Endothelial cell of umbilical vein (primary cell): ENCODE results near the gene MESP2. TPM values are rescaled to one million over a fixed set of nuclear protein-coding genes. Genes with fewer than 3 reads are reported as not detected.

Source experiments
- BruUV-seq: library from RNA; stranded (reverse); fragments of 400-500 nt; replicated peaks from 2 replicates; lab custom pipeline; 2021; lab: Mats Ljungman, UMichigan
- CTCF ChIA-PET: fragments of 300-600, 350-600 bp; sonication (Branson Sonifier 250); formaldehyde crosslinking; loops from one replicate; lab custom pipeline; 2021; ENCODE audit warnings: antibody characterized with exemption, inconsistent platforms; lab: Charles Lee
- POLR2A ChIA-PET: fragments of 300-600, 350-600 bp; sonication (Branson Sonifier 250); formaldehyde crosslinking; loops from one replicate; lab custom pipeline; 2021; ENCODE audit warnings: antibody characterized with exemption, inconsistent platforms; lab: Charles Lee
- DNase-seq: peaks from one replicate; pipeline ENCODE4 v3.0.0-alpha.2; 2011; ENCODE audit warnings: low read depth, low spot score
- FAIRE-seq: peaks from 2 replicates; lab custom pipeline; 2011; peaks lifted over from hg19 to GRCh38; lab: Jason Lieb, UNC
- H2AFZ ChIP-seq: 2 replicates; pipeline ENCODE4 v1.6.0; 2012; ENCODE audit warnings: low read depth, low read length, control low read depth, inconsistent platforms
- H3K27ac ChIP-seq: 2 replicates; pipeline ENCODE4 v1.5.1; 2011; ENCODE audit warnings: low read depth, mild to moderate bottlenecking, control low read depth, low read length, moderate library complexity; ENCODE audit not compliant: insufficient read depth
- H3K27me3 ChIP-seq, 2 experiments: 2 replicates each; pipeline versions ENCODE4 v1.6.0 to v1.6.1; 2011; ENCODE audit warnings: low read length in 2 of 2, mixed read lengths in 1 of 2; ENCODE audit not compliant: control insufficient read depth in 2 of 2, insufficient read depth in 2 of 2
- H3K36me3 ChIP-seq, 2 experiments: 2 replicates in 1 of 2; 3 replicates in 1 of 2; pipeline ENCODE4 v1.5.1; 2011; ENCODE audit warnings: low read length in 2 of 2, mild to moderate bottlenecking in 1 of 2, moderate library complexity in 1 of 2; ENCODE audit not compliant: control insufficient read depth in 2 of 2, insufficient read depth in 2 of 2; ENCODE audit errors: extremely low read depth in 1 of 2
- H3K4me1 ChIP-seq: 3 replicates; pipeline ENCODE4 v1.5.1; 2011; ENCODE audit warnings: mild to moderate bottlenecking, low read length; ENCODE audit not compliant: control insufficient read depth, insufficient read depth; ENCODE audit errors: extremely low read depth
- H3K4me2 ChIP-seq: 2 replicates; pipeline ENCODE4 v1.6.1; 2011; ENCODE audit warnings: low read length, control low read depth, mixed read lengths; ENCODE audit not compliant: insufficient read depth
- H3K4me3 ChIP-seq, 3 experiments: fragments of 200-600 bp in 1 of 3; sonication (generic), shearing (Covaris generic) in 1 of 3; replicated peaks in 1 of 3; 2 replicates each; pipeline ENCODE4 v1.5.1; 2011 to 2016; ENCODE audit warnings: control low read depth in 3 of 3, low read length in 3 of 3, mild to moderate bottlenecking in 2 of 3, inconsistent platforms in 1 of 3, low read depth in 1 of 3, moderate library complexity in 1 of 3; ENCODE audit not compliant: insufficient read depth in 1 of 3
- H3K79me2 ChIP-seq: 2 replicates; pipeline ENCODE4 v1.6.0; 2012; ENCODE audit warnings: low read length, inconsistent platforms; ENCODE audit not compliant: control insufficient read depth, insufficient read depth
- H3K9ac ChIP-seq: replicated peaks from 2 replicates; pipeline ENCODE3; 2011; ENCODE audit warnings: low read length, control low read depth; ENCODE audit not compliant: insufficient read depth; ENCODE audit errors: extremely low read depth
- H3K9me1 ChIP-seq: replicated peaks from 3 replicates; pipeline ENCODE4 v1.6.0; 2011; ENCODE audit warnings: mild to moderate bottlenecking, low read length; ENCODE audit not compliant: control insufficient read depth, insufficient read depth; ENCODE audit errors: extremely low read depth
- H3K9me3 ChIP-seq: replicated peaks from 2 replicates; pipeline ENCODE4 v1.5.1; 2012; ENCODE audit warnings: low read length, inconsistent platforms; ENCODE audit not compliant: control insufficient read depth, insufficient read depth
- H4K20me1 ChIP-seq: replicated peaks from 2 replicates; pipeline ENCODE3; 2011; ENCODE audit warnings: mild to moderate bottlenecking, low read length; ENCODE audit not compliant: control insufficient read depth, insufficient read depth; ENCODE audit errors: extremely low read depth
- CTCF ChIP-seq, 2 donors: IDR thresholded peaks; 1 replicate in 1 of 2; 2 replicates in 1 of 2; pipeline ENCODE4 v1.5.1; 2011; ENCODE audit warnings: low read length in 2 of 2, mild to moderate bottlenecking in 2 of 2, moderate library complexity in 2 of 2, control low read depth in 1 of 2, inconsistent platforms in 1 of 2, low read depth in 1 of 2; ENCODE audit not compliant: insufficient read depth in 1 of 2; ENCODE audit errors: extremely low read depth in 1 of 2
- EZH2 ChIP-seq: IDR thresholded peaks from 2 replicates; pipeline ENCODE4 v1.6.1; 2012; ENCODE audit warnings: borderline replicate concordance, low read depth, mild to moderate bottlenecking, moderate library complexity, low read length, inconsistent platforms; ENCODE audit not compliant: severe bottlenecking
- JUN ChIP-seq: IDR thresholded peaks from 2 replicates; pipeline ENCODE4 v1.6.1; 2011; ENCODE audit warnings: borderline replicate concordance, low read depth; ENCODE audit not compliant: insufficient read length, insufficient read depth
- dilution Hi-C: fragments of 300-500 bp; cut with MboI; formaldehyde crosslinking; loops from one replicate; pipeline ENCODE4 v1.15.0; 2019; ENCODE audit warnings: low sequenced_read_pairs; ENCODE audit not compliant: extremely low pct_ligation_motif_present
- intact Hi-C: fragments of 100-400 bp; cut with micrococcal nuclease; formaldehyde crosslinking; loops from one replicate; pipeline ENCODE4 v1.10.0; 2022
- polyA plus RNA-seq, 4 experiments: library from polyadenylated mRNA; depleted of rRNA in 3 of 4; stranded (reverse) in 3 of 4; unstranded in 1 of 4; fragments of >200 nt; gene quantifications; 2 replicates each; pipeline versions ENCODE4 v1.2.1 to v1.2.3, GENCODE V29; 2011 to 2012; ENCODE audit warnings: missing spikeins in 1 of 4
- total RNA-seq: library from RNA; stranded (reverse); gene quantifications from 2 replicates; pipeline ENCODE4 v1.2.3, GENCODE V29; 2021

The MESP2 gene
- total and polyA plus RNA-seq, 2 donors (not counting 3 experiments of a cell fraction or from before 2014, with no cell fraction given), result 0.42 to 0.43 TPM

- H3K36me3 ChIP-seq, result no peaks in the 10 kb centered on the region
- H4K20me1 ChIP-seq, result no peaks in the 10 kb centered on the region
- ChIA-PET CTCF (interaction anchor here (1.4 to 4.6 kb wide), 6 partner anchors 9 to 253 kb away, joined by 3 to 29 read pairs (median 12); no protein-coding TSS in a partner anchor), POLR2A (no interaction called here)
- no peaks in the 10 kb centered on the region for H3K9me3 ChIP-seq
- no peak for DNase-seq
- no peak overlapping the region for H3K4me2 ChIP-seq
- H3K9me1 ChIP-seq, result no peaks in the 10 kb centered on the region
- no peak overlapping the region for H3K4me3 ChIP-seq
- TF ChIP-seq CTCF (IDR thresholded peaks at IDR 0.05; ENCODE audit: extremely low read depth in 1 of 2, insufficient read depth in 1 of 2, low read depth in 1 of 2, low read length in 2 of 2) (no peak), EZH2 (peak; percentile 23)
- no peak overlapping the region for H3K9ac ChIP-seq
- no TSS peak for BruUV-seq
- intact Hi-C loops (no loop called here), dilution Hi-C loops (no loop called here)
- no peak for FAIRE-seq
- no peak overlapping the region for H3K27ac ChIP-seq
- H3K4me1 ChIP-seq, result peaks cover 6% of the 10 kb centered on the region
- H3K27me3 ChIP-seq, result peaks cover 3 to 12% of the 10 kb centered on the region in 2 experiments
- no peaks in the 10 kb centered on the region for H3K79me2 ChIP-seq
- no peak overlapping the region for H2AFZ ChIP-seq
Measured at GRCh38 chr15:89749526-89749925, 26.6 kb upstream of the MESP2 start.

- intact Hi-C loops, result loop anchor here (5.0 kb wide), 1 partner anchor 222 kb away; no protein-coding TSS in a partner anchor
- TF ChIP-seq JUN (no peak), EZH2 (peak; percentile 43)
- Histone ChIP-seq H3K9ac (no peak overlapping the region), H4K20me1 (no peaks in the 10 kb centered on the region), H3K36me3 (no peaks in the 10 kb centered on the region), H3K27me3 (peaks cover 3 to 12% of the 10 kb centered on the region in 2 experiments), H3K4me3 (peak overlapping the region; percentile 14 to 38 (median 19)), H2AFZ (peak overlapping the region; percentile 89), H3K4me1 (peaks cover 6% of the 10 kb centered on the region), H3K27ac (no peak overlapping the region), H3K9me1 (no peaks in the 10 kb centered on the region), H3K79me2 (no peaks in the 10 kb centered on the region), H3K4me2 (peak overlapping the region; percentile 62), H3K9me3 (no peaks in the 10 kb centered on the region)
- no TSS peak for BruUV-seq
- DNase-seq (peak; percentile 11), FAIRE-seq (peak; percentile 44)
- dilution Hi-C loops, result loop anchor here (25.0 kb wide), 1 partner anchor 112 kb away; no protein-coding TSS in a partner anchor
- ChIA-PET POLR2A (no interaction called here), CTCF (interaction anchor here (0.7 to 4.6 kb wide), 8 partner anchors 10 to 252 kb away, joined by 3 to 29 read pairs (median 7); no protein-coding TSS in a partner anchor)
Measured at GRCh38 chr15:89749951-89750559, 26.1 kb upstream of the MESP2 start.
